Glomerular visceral epithelial cell (primary cell): ENCODE results near the gene TPH2.

ENCODE experiments used
- DNase-seq: peaks from one replicate; pipeline ENCODE4 v3.0.0-alpha.2; 2016; ENCODE audit errors: extremely low spot score

The TPH2 gene

DNA sequence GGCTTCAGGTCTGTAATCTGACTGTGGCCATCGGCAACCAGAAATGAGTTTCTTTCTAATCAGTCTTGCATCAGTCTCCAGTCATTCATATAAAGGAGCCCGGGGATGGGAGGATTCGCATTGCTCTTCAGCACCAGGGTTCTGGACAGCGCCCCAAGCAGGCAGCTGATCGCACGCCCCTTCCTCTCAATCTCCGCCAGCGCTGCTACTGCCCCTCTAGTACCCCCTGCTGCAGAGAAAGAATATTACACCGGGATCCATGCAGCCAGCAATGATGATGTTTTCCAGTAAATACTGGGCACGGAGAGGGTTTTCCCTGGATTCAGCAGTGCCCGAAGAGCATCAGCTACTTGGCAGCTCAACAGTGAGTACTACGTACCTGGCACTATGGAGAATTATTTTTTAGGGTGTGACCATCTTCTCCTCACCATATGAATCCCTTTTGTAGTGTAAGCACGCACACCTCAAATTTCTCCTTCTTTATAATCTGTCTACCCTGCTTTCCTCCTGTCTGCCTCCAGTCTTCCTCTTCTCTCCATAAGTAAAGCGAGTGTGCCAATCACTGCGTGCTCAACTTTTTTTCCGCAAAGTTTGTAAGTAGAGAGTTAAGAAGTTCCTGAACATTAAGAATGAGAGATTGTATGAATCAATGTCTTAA lies at the start of gene TPH2:
TPH2 (plus strand) TSS at position 118 of the 658 bp plus-strand sequence; CDS start at position 260, 142 bp downstream.
- peak; percentile 45 for DNase-seq

- no peak for DNase-seq
These were observed 48.2 kb upstream of the TPH2 start for GRCh38 chr12:71890475-71890874.

DNA sequence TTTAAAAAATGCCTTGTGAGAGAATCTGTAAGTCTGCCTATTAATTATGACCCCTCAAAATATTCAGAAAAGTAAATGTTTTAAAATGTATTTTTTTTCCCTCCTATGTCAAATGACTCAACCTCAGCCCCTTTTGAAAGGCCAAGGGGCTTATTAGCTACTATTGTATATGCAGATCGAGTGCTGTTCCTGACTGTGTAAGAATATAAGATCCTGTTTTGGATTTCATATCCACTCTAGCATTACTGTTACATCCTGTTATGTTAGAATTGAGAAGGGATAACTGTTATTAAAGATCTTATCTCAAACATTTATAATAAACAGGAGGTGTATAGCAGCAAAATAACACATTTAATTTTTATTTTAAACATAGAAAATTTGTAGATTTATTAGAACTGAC lies 46.6 kb upstream of the TPH2 start:
- DNase-seq = no peak

DNA sequence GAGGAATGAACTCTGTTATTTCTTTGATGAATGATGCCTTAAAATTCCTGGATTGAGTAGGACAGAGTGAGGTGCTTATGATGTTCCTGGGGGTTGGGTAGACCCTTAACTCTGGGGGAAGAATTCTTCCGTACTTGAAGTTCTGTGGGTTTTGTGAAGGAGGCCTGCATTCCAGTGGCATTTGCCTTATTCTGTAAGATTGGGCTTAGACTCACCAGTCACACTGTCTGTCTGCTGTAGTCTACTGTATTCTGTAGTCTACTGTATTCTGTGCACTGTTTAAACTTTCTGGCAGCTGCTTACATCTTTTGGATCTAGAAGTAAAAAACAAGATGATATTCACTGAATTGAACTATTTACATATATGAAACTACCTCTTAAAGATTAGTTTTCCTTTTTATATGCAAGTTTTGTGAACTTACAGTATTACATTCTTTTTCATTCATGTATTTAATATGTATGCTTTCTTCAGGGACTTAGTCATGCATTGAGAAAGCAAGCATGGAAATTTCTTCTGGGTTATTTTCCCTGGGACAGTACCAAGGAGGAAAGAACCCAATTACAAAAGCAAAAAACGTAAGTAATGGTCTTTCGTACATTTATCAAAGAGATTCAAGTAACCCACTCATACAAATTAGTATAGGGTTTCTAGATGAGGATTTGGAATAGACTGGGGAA lies 42.3 kb upstream of the TPH2 start:
- DNase-seq = no peak

DNA sequence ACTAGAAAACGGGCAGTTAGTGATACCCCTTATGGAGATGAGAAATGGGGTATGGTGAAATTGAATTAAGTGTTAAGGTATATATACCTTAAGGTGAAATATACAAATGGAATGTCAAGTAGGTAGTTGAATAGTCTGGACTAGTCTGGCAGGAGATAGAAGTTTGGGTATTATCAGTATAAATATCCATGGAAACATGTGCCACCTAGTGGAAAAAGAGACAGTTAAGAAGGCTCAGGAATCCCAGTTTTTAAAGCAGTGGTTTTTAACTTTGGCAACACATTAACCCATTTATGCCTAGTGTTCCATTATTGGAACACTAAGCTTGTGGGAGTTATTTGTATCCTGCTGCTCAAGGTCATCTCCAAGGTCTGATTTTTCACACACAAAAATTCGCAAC lies 38.6 kb upstream of the TPH2 start:
- DNase-seq = peak; percentile 6

DNA sequence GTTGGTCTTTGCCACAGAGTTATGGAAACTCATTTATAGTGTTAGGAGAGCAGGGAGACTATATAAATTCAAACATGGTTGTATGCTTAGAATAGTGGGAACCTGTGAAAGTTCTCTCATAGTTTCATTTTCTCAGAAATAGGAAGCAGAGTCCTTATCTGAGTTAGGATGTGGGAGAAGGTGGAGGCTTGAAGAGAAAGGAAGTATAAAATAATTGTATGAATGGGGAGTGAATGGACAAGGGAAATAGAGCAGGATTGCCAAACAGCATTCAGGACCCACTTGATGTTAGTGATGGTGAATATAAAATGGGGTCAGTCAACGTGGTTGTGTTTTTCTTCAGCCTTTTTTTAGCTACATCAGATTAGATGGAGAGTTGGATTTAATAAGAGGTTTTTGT lies 34.0 kb upstream of the TPH2 start:
- no peak for DNase-seq

DNA sequence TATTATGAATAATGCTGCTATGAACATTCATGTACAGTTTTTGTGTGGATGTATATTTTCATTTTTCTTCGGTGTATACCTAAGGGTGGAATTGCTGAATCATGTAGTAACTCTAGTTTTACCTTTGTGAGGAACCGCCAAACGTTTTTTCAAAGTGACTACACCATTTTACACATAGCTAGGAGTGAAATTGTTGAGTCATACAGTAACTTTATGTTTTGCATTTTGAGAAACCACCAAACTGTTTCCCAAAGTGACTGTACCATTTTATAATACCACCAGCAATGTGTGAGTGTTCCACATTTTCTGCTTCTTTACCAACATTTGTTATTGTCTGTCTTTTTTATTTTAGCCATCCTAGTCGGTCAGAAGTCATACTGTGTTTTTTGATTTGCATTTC lies 3.1 kb upstream of the TPH2 start:
- no peak for DNase-seq

- DNase-seq = no peak
These were observed 1.4 kb downstream of the TPH2 start for GRCh38 chr12:71940068-71940467.

- DNase-seq = no peak
These were observed 2.5 kb downstream of the TPH2 start for GRCh38 chr12:71941174-71941573.

GRCh38 chr12:71942259-71942658 lies 3.6 kb downstream of the TPH2 start:
- DNase-seq = no peak

- no peak for DNase-seq
These were observed 4.1 kb downstream of the TPH2 start for GRCh38 chr12:71942703-71943102.

- no peak for DNase-seq
These were observed 6.5 kb downstream of the TPH2 start for GRCh38 chr12:71945121-71945520.

GRCh38 chr12:71945883-71946282 lies 7.2 kb downstream of the TPH2 start:
- DNase-seq = no peak

DNA sequence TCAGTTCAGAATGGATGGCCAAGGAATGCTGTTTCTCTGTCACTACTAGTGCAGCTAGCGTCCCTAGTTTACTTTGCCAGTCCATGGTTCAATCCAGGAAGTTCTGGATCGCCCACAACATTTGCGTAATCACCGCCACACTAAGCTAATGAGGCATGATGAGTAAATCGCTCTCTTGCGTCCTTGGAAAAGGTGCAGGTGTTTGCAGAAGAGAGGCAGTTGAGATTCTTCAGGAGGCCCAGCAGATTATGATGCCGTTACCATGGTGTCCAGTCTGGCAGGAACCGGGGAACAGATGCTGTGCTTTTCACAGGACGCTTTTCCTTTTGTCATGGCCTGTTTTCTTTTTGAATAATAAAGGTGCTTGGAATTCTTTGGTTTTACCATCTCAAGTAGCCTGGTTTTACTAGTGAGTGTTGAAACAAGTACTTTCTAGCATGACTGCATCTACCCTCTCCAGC lies 9.0 kb downstream of the TPH2 start:
- peak; percentile 54 for DNase-seq

DNA sequence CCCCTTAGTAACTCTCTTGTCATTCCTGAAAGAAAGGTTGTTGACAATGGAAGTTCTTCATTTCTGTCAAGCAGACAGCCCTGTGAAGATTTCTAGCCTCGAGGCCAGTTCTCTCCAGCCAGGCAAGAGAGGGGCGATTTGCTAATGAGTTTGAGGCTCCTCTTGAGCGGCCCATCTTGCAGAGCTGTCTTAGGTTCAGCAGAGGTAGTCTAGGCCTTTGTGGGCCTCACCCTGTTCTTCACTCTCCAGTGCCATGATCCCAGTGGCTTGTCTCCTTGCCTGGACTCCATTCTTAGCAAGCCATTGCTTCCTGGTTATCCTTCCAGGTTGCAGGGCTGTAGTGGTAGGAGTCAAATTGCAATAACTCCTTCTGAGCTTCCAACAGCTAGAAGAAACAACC lies 9.7 kb downstream of the TPH2 start:
- DNase-seq = no peak

- no peak for DNase-seq
These were observed 11.0 kb downstream of the TPH2 start for GRCh38 chr12:71949646-71950045.

- no peak for DNase-seq
These were observed 11.8 kb downstream of the TPH2 start for GRCh38 chr12:71950404-71950803.

DNA sequence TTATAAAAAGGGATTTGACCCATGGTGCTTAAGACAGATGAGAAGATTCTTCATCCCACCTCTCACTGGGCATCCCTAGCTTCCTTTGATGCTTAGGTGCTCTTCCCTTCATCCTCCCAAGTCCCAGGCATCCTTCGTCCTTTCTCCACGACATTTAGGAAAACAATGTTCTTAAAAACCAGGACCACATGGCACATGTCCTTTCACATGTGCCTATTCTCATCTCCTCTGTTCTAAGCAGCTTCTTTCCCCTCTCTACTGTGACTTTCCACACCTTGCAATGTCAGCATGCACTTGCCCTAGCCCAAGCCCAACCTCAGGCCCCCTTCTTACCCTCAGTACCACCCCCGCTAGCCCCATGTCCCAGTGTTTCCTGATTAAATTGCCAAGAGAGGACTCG lies 12.2 kb downstream of the TPH2 start:
- DNase-seq = no peak

DNA sequence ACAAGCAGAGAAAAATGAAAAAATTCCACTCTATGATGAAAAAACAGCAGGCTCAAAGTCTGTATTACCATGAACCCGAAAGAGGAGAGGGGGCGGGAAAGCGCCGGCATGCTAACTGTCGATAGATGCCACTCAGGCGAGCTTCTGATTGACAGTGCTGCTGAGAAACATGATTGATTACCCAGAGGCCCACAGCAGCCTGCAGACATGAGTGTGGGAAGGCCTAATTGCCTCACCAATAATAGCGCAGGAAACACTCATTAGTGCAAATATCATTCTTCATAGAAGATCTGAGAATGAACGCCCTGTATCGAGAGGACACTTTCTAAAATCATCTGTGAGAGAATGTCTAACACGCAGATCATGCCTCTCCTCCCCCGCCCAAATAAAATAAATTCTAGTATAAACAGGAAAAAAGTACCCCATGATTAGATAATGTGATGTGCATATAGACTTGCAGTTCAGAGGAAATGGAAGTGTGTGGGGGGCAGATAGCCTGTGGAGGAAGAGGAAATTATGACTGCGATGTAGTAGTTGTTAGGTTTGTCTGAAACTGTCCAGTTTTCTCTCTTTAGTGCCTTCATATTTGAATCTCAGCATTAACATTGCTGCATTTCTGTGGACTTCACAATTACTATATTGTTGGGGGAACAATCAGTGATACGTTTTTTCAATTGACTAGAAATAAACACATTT lies 15.6 kb downstream of the TPH2 start:
- no peak for DNase-seq

- no peak for DNase-seq
These were observed 16.2 kb downstream of the TPH2 start for GRCh38 chr12:71954861-71955260.

- DNase-seq = no peak
These were observed 17.3 kb downstream of the TPH2 start for GRCh38 chr12:71955970-71956369.

- DNase-seq = peak; percentile 15
These were observed 19.4 kb downstream of the TPH2 start for GRCh38 chr12:71958056-71958455.

DNA sequence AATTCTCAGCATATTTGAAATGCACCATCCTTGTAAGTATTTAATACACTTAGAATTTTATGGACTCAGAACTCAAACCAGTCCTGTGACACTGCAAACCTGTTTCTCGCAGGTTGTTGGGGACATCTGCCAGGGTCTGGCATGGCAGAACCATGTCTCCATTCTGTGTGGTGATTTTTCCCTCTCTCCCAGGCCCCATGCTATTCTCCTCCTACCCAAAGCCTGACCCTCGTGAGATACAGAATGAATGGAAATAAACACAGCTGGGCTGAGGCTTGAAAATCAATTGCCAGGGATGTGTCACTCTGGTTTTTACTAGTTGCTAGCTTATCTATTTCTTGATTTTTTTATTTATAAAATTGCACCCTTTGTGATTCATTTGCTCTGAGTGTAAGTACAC lies 19.8 kb downstream of the TPH2 start:
- DNase-seq = no peak
